Right cardiac atrium (tissue), 5 donors: ENCODE results near the gene SMARCD1. TPM values are rescaled to one million over a fixed set of nuclear protein-coding genes. Genes with fewer than 3 reads are reported as not detected.

Experiments used
- ATAC-seq, 2 donors: fragments of 200-7000 bp; cut with Tn5 transposase; one replicate each; pipeline versions ENCODE4 v1.8.0 to v1.9.1; 2020; ENCODE audit warnings: moderate library complexity in 2 of 2, mild to moderate bottlenecking in 1 of 2
- DNase-seq, 3 donors: peaks; one replicate each; pipeline ENCODE4 v3.0.0-alpha.2; 2020
- H3K27ac ChIP-seq: one replicate; pipeline ENCODE4 v1.5.1; 2013; ENCODE audit warnings: mild to moderate bottlenecking, low read length, control low read depth, moderate library complexity
- H3K27me3 ChIP-seq: one replicate; pipeline ENCODE4 v1.6.1; 2013; ENCODE audit not compliant: control insufficient read depth, insufficient read depth
- H3K4me1 ChIP-seq: one replicate; pipeline ENCODE4 v1.6.1; 2013; ENCODE audit warnings: low read length; ENCODE audit not compliant: control insufficient read depth, insufficient read depth
- H3K4me3 ChIP-seq: one replicate; pipeline ENCODE4 v1.5.1; 2013; ENCODE audit warnings: low read length, control low read depth
- H3K9me3 ChIP-seq: one replicate; pipeline ENCODE4 v1.6.1; 2013; ENCODE audit warnings: low read length; ENCODE audit not compliant: control insufficient read depth
- WGBS: extraction: QIAGEN DNeasy Blood & Tissue Kit; methylation state at CpG from one replicate; pipeline ENCODE4 v1.1.7; 2013; 5-methylcytosine and 5-hydroxymethylcytosine counted together
- intact Hi-C, 4 donors: fragments of 100-400 bp; cut with DNase I; formaldehyde crosslinking; loops; one replicate each; pipeline versions ENCODE4 v1.11.0 to v1.14.0; 2022 to 2023
- polyA plus RNA-seq: library from polyadenylated mRNA; stranded (reverse); fragments of 200-250 nt; gene quantifications from one replicate; pipeline ENCODE4 v1.2.3, GENCODE V29; 2013
- total RNA-seq, 4 donors: library from RNA; stranded (reverse); fragmentation: NEBNext Ultra II Directional; extraction: Animal tissue kit (Norgen Biotek cat#: 25700); gene quantifications; one replicate each; pipeline ENCODE4 v1.2.1, GENCODE V29; 2021
- donor health status: healthy with polysubstance abuse.
- donor health status: DM: no; HTN: yes; CAD: no.
- donor health status: DM: no; HTN: no; CAD: no.
- donor health status: DM: no; HTN: yes; CAD: no; lungs with severe emphysema.
- donor health status: DM: yes; HTN: yes; CAD: no.

Gene SMARCD1
- total and polyA plus RNA-seq, 5 donors = 11.6 to 24.5 (median 19.5) TPM

- Histone ChIP-seq H3K27me3 (no peaks in the 10 kb centered on the region), H3K4me1 (peaks cover 2% of the 10 kb centered on the region), H3K9me3 (no peaks in the 10 kb centered on the region), H3K4me3 (no peak within 1 kb of the TSS), H3K27ac (no peak within 1 kb of the TSS)
- intact Hi-C loops = no loop called here
- 20% methylated on average over 13 of the region's 13 CpGs for WGBS
- ATAC-seq (peak; percentile 79 to 85), DNase-seq (peak; percentile 74 to 89 (median 89))
These were observed 18.7 kb downstream of the SMARCD1 start, which contains the start of gene GPD1 for GRCh38 chr12:50103767-50104321. GPD1 (plus strand) TSS chr12:50104008; CDS start chr12:50104051, 43 bp downstream.

GRCh38 chr12:50104417-50105366, 19.6 kb downstream of the SMARCD1 start:
- peak in 1 of 2 donors; percentile 2 for ATAC-seq
- DNase-seq = peak in 1 of 3 donors; percentile 66
- H3K4me3 ChIP-seq = no peak overlapping the region

GRCh38 chr12:50105913-50106450, 20.8 kb downstream of the SMARCD1 start:
- DNase-seq (no peak), ATAC-seq (no peak)
- Histone ChIP-seq H3K4me1 (peaks cover 4% of the 10 kb centered on the region), H3K27me3 (no peaks in the 10 kb centered on the region), H3K27ac (no peak overlapping the region), H3K9me3 (no peaks in the 10 kb centered on the region), H3K4me3 (no peak overlapping the region)
- WGBS = 90% methylated on average over 12 of the region's 12 CpGs
- intact Hi-C loops = no loop called here

More at GRCh38 chr12:50104417-50105366, 19.6 kb downstream of the SMARCD1 start:
- 75% methylated on average over 14 of the region's 14 CpGs for WGBS
- Histone ChIP-seq H3K27me3 (no peaks in the 10 kb centered on the region), H3K4me1 (peaks cover 2% of the 10 kb centered on the region), H3K27ac (no peak overlapping the region), H3K9me3 (no peaks in the 10 kb centered on the region)
- intact Hi-C loops = no loop called here

- WGBS = 79% methylated on average over 3 of the region's 3 CpGs
- H3K9me3 ChIP-seq = no peaks in the 10 kb centered on the region
- no peak overlapping the region for H3K27ac ChIP-seq
- H3K27me3 ChIP-seq = no peaks in the 10 kb centered on the region
- no peak overlapping the region for H3K4me3 ChIP-seq
- peaks cover 4% of the 10 kb centered on the region for H3K4me1 ChIP-seq
- DNase-seq = no peak
- no peak for ATAC-seq
- intact Hi-C loops = no loop called here
These were observed 21.8 kb downstream of the SMARCD1 start for GRCh38 chr12:50106907-50107306.

GRCh38 chr12:50107416-50108268, 22.5 kb downstream of the SMARCD1 start:
- Histone ChIP-seq H3K4me1 (peaks cover 4% of the 10 kb centered on the region), H3K4me3 (no peak overlapping the region), H3K27me3 (no peaks in the 10 kb centered on the region), H3K9me3 (no peaks in the 10 kb centered on the region), H3K27ac (no peak overlapping the region)
- DNase-seq (no peak), ATAC-seq (no peak)
- intact Hi-C loops = no loop called here
- 93% methylated on average over 17 of the region's 17 CpGs for whole genome bisulfite sequencing

- Histone ChIP-seq H3K9me3 (no peaks in the 10 kb centered on the region), H3K27me3 (no peaks in the 10 kb centered on the region), H3K4me3 (no peak overlapping the region), H3K4me1 (peaks cover 4% of the 10 kb centered on the region), H3K27ac (peak overlapping the region; percentile 94)
- DNase-seq = no peak
- intact Hi-C loops = no loop called here
- 95% methylated on average over 3 of the region's 3 CpGs for whole genome bisulfite sequencing
- ATAC-seq = no peak
These were observed 24.2 kb downstream of the SMARCD1 start for GRCh38 chr12:50109319-50109718.

GRCh38 chr12:50110127-50110761, 25.1 kb downstream of the SMARCD1 start:
- Histone ChIP-seq H3K9me3 (no peaks in the 10 kb centered on the region), H3K4me3 (no peak overlapping the region), H3K27me3 (no peaks in the 10 kb centered on the region), H3K27ac (peak overlapping the region; percentile 94), H3K4me1 (peaks cover 3% of the 10 kb centered on the region)
- peak; percentile 0 to 1 for ATAC-seq
- intact Hi-C loops = loop anchor here in 1 of 4 donors (10.0 kb wide), 1 partner anchor 55 kb away; the partner anchor contains the start of gene CERS5
- WGBS = 40% methylated on average over 8 of the region's 8 CpGs
- peak; percentile 57 to 72 (median 69) for DNase-seq

- Histone ChIP-seq H3K27me3 (no peaks in the 10 kb centered on the region), H3K4me3 (no peak overlapping the region), H3K4me1 (peaks cover 2% of the 10 kb centered on the region), H3K27ac (peak overlapping the region; percentile 94), H3K9me3 (no peaks in the 10 kb centered on the region)
- 30% methylated on average over 7 of the region's 7 CpGs for WGBS
- intact Hi-C loops = loop anchor here in 1 of 4 donors (10.0 kb wide), 1 partner anchor 54 kb away; the partner anchor contains the start of gene CERS5
- ATAC-seq (peak; percentile 31 to 50), DNase-seq (peak; percentile 69 to 87 (median 85))
These were observed 25.7 kb downstream of the SMARCD1 start for GRCh38 chr12:50110762-50111351.

- Histone ChIP-seq H3K4me3 (peak overlapping the region; percentile 9), H3K9me3 (no peaks in the 10 kb centered on the region), H3K4me1 (peaks cover 2% of the 10 kb centered on the region), H3K27ac (peak overlapping the region; percentile 94), H3K27me3 (no peaks in the 10 kb centered on the region)
- DNase-seq = no peak
- ATAC-seq = peak; percentile 2 to 3
- intact Hi-C loops = loop anchor here in 1 of 4 donors (10.0 kb wide), 1 partner anchor 53 kb away; the partner anchor contains the start of gene CERS5
- WGBS = 6% methylated on average over 19 of the region's 19 CpGs
These were observed 26.2 kb downstream of the SMARCD1 start for GRCh38 chr12:50111395-50111692.
